ENCODE results near the gene CRAT.

CRAT gene

GRCh38 chr9:129108805-129109536, 1.6 kb downstream of the CRAT start:
- peak overlapping the region; percentile 95 for H3K4me3 Mint-ChIP-seq
- no peak overlapping the region for H3K27ac Mint-ChIP-seq
- DNase-seq: no peak
- peaks cover 40% of the 10 kb centered on the region for H3K4me1 Mint-ChIP-seq
- no peaks in the 10 kb centered on the region for H3K36me3 Mint-ChIP-seq (ENCODE audit: low read depth)
- TF ChIP-seq CTCF (IDR thresholded peaks at IDR 0.05): no peak
- no peaks in the 10 kb centered on the region for H3K9me3 Mint-ChIP-seq
- peaks cover 22% of the 10 kb centered on the region for H3K27me3 Mint-ChIP-seq (ENCODE audit: low read depth, poor library complexity)

- no peaks in the 10 kb centered on the region for H3K36me3 Mint-ChIP-seq (ENCODE audit: low read depth)
- H3K4me3 Mint-ChIP-seq: peak overlapping the region; percentile 55
- H3K9me3 Mint-ChIP-seq: no peaks in the 10 kb centered on the region
- DNase-seq: no peak
- TF ChIP-seq CTCF (IDR thresholded peaks at IDR 0.05): no peak
- no peak overlapping the region for H3K27ac Mint-ChIP-seq
- H3K27me3 Mint-ChIP-seq (ENCODE audit: low read depth, poor library complexity): peaks cover 22% of the 10 kb centered on the region
- H3K4me1 Mint-ChIP-seq: peaks cover 33% of the 10 kb centered on the region
These were observed 2.3 kb downstream of the CRAT start for GRCh38 chr9:129108083-129108804.

- H3K27ac Mint-ChIP-seq: no peak overlapping the region
- TF ChIP-seq CTCF (IDR thresholded peaks at IDR 0.05): no peak
- DNase-seq: no peak
- H3K27me3 Mint-ChIP-seq (ENCODE audit: low read depth, poor library complexity): peaks cover 22% of the 10 kb centered on the region
- H3K9me3 Mint-ChIP-seq: no peaks in the 10 kb centered on the region
- no peaks in the 10 kb centered on the region for H3K36me3 Mint-ChIP-seq (ENCODE audit: low read depth)
- no peak overlapping the region for H3K4me3 Mint-ChIP-seq
- H3K4me1 Mint-ChIP-seq: peaks cover 34% of the 10 kb centered on the region
These were observed 2.9 kb downstream of the CRAT start for GRCh38 chr9:129107651-129108050.

GRCh38 chr9:129105857-129106694, 4.5 kb downstream of the CRAT start:
- Mint-ChIP-seq H3K4me3 (no peak overlapping the region), H3K4me1 (peaks cover 31% of the 10 kb centered on the region), H3K9me3 (no peaks in the 10 kb centered on the region), H3K36me3 (ENCODE audit: low read depth) (no peaks in the 10 kb centered on the region), H3K27me3 (ENCODE audit: low read depth, poor library complexity) (peaks cover 22% of the 10 kb centered on the region), H3K27ac (no peak overlapping the region)
- no peak for TF ChIP-seq CTCF (IDR thresholded peaks at IDR 0.05)
- DNase-seq: no peak

- Mint-ChIP-seq H3K36me3 (ENCODE audit: low read depth) (no peaks in the 10 kb centered on the region), H3K9me3 (no peaks in the 10 kb centered on the region), H3K4me1 (peaks cover 22% of the 10 kb centered on the region), H3K27ac (no peak overlapping the region), H3K27me3 (ENCODE audit: low read depth, poor library complexity) (peaks cover 11% of the 10 kb centered on the region), H3K4me3 (no peak overlapping the region)
- TF ChIP-seq CTCF (IDR thresholded peaks at IDR 0.05): no peak
- no peak for DNase-seq
These were observed 6.5 kb downstream of the CRAT start for GRCh38 chr9:129104051-129104450.

All from nephron progenitor cell (in vitro differentiated cells).